ENCODE data around the gene ACTR6. TPM values are rescaled to one million over a fixed set of nuclear protein-coding genes. Genes with fewer than 3 reads are reported as not detected.
"Not testable (repeated sequence)": the region's sequence is repeated elsewhere in the genome, so short reads cannot be mapped to it uniquely, and the experiment has no call there.

Gene ACTR6
- total and polyA plus RNA-seq, 11 donors: 8.9 to 29.5 (median 21.9) TPM

DNA sequence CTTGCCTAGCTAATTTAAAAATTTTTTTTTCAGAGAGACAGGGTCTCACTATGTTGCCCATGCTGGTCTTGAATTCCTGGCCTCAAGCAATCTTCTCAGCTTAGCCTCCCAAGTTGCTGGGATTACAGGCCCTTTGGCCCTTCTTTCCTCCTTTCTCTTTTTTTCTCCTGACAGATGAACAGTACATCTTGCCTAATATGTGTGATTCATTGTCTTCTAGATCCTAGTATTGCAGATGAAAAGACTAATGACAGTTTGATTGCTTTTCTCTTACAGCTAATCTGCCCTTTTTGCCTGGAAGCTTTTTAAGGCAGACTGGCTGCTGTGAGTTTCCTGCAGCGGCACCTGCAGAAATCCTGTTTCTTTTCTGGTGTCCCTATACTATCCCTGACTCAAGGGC lies 54.3 kb downstream of the ACTR6 start:
- no peak for DNase-seq
- H3K9me3 ChIP-seq: no peaks in the 10 kb centered on the region
- no peak for TF ChIP-seq POLR2A (IDR thresholded peaks at IDR 0.05)
- TF ChIP-seq, protein P1, sequence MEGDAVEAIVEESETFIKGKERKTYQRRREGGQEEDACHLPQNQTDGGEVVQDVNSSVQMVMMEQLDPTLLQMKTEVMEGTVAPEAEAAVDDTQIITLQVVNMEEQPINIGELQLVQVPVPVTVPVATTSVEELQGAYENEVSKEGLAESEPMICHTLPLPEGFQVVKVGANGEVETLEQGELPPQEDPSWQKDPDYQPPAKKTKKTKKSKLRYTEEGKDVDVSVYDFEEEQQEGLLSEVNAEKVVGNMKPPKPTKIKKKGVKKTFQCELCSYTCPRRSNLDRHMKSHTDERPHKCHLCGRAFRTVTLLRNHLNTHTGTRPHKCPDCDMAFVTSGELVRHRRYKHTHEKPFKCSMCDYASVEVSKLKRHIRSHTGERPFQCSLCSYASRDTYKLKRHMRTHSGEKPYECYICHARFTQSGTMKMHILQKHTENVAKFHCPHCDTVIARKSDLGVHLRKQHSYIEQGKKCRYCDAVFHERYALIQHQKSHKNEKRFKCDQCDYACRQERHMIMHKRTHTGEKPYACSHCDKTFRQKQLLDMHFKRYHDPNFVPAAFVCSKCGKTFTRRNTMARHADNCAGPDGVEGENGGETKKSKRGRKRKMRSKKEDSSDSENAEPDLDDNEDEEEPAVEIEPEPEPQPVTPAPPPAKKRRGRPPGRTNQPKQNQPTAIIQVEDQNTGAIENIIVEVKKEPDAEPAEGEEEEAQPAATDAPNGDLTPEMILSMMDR (IDR thresholded peaks at IDR 0.05): no peak
- H3K36me3 ChIP-seq: no peaks in the 10 kb centered on the region
- ATAC-seq: no peak
- intact Hi-C loops (cut with DNase I): no loop called here
- H3K4me1 ChIP-seq: no peaks in the 10 kb centered on the region
- no peak overlapping the region for H3K27ac ChIP-seq
- no peaks in the 10 kb centered on the region for H3K27me3 ChIP-seq
- 95 to 100% (median 96%) methylated on average over 1 of the region's 1 CpG for WGBS, 4 donors
- H3K4me3 ChIP-seq: no peak overlapping the region

GRCh38 chr12:100258127-100258526 lies 57.5 kb downstream of the ACTR6 start:
- no peaks in the 10 kb centered on the region for H3K27me3 ChIP-seq
- no peaks in the 10 kb centered on the region for H3K36me3 ChIP-seq
- no peak overlapping the region for H3K4me3 ChIP-seq
- DNase-seq (no peak), ATAC-seq (no peak)
- no peaks in the 10 kb centered on the region for H3K4me1 ChIP-seq
- H3K27ac ChIP-seq: no peak overlapping the region
- no peak for TF ChIP-seq POLR2A (IDR thresholded peaks at IDR 0.05)
- TF ChIP-seq, protein P1 (IDR thresholded peaks at IDR 0.05): no peak
- H3K9me3 ChIP-seq: no peaks in the 10 kb centered on the region
- 98 to 100% (median 100%) methylated on average over 1 of the region's 1 CpG for WGBS, 4 donors
- intact Hi-C loops (cut with DNase I): no loop called here

- WGBS, 4 donors: 81 to 91% (median 87%) methylated on average over 5 of the region's 5 CpGs
- intact Hi-C loops (cut with DNase I): no loop called here
- Histone ChIP-seq H3K27ac (no peak overlapping the region), H3K27me3 (no peaks in the 10 kb centered on the region), H3K4me1 (peaks cover 0 to 8% (median 3%) of the 10 kb centered on the region in 12 donors), H3K4me3 (no peak overlapping the region), H3K36me3 (no peaks in the 10 kb centered on the region), H3K9me3 (no peaks in the 10 kb centered on the region)
- no peak for TF ChIP-seq POLR2A (IDR thresholded peaks at IDR 0.05)
- TF ChIP-seq, protein P1 (IDR thresholded peaks at IDR 0.05): no peak
- ATAC-seq (no peak), DNase-seq (no peak)
These were observed 62.5 kb downstream of the ACTR6 start for GRCh38 chr12:100263131-100263530.

DNA sequence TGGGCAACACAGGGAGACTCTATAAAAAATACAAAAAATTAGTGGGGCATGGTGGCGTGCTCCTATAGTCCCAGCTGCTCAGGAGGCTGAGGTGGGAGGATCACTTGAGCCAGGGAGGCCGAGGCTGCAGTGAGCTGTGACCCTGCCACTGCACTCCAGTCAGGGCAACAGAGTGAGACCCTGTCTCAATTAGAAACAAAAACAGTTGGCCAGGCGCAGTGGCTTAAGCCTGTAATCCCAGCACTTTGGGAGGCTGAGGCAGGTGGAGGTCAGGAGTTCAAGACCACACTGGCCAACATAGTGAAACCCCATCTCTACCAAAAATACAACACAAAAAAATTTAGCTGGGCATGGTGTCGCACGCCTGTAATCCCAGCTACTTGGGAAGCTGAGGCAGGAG lies 64.5 kb downstream of the ACTR6 start:
- H3K27me3 ChIP-seq, DNase-seq, ATAC-seq, H3K27ac ChIP-seq, H3K36me3 ChIP-seq, H3K9me3 ChIP-seq, H3K4me3 ChIP-seq: not testable (repeated sequence)
- H3K4me1 ChIP-seq: peaks cover 8 to 28% (median 23%) of the 10 kb centered on the region in 12 donors
- WGBS, 4 donors: 92 to 97% (median 96%) methylated on average over 5 of the region's 5 CpGs
- intact Hi-C loops (cut with DNase I): loop anchor here in 2 of 10 donors (5.0 kb wide), 3 partner anchors 47 to 292 kb away; partner anchors contain the start of gene ACTR6 (in 2 of the 2)

Measured in heart left ventricle (tissue), 16 donors.